AG09319 (cell line): ENCODE measurements around the gene OGDH.

ENCODE experiments used
- DNase-seq: peaks from one replicate; pipeline ENCODE4 v3.0.0-alpha.2; 2010; ENCODE audit warnings: low read depth; ENCODE audit errors: extremely low read depth
- TF ChIP-seq, protein P1 (sequence below): IDR thresholded peaks from 2 replicates; pipeline ENCODE4 v1.5.1; 2011; ENCODE audit warnings: low read depth, mild to moderate bottlenecking, inconsistent platforms, low read length, moderate library complexity

The OGDH gene

DNA sequence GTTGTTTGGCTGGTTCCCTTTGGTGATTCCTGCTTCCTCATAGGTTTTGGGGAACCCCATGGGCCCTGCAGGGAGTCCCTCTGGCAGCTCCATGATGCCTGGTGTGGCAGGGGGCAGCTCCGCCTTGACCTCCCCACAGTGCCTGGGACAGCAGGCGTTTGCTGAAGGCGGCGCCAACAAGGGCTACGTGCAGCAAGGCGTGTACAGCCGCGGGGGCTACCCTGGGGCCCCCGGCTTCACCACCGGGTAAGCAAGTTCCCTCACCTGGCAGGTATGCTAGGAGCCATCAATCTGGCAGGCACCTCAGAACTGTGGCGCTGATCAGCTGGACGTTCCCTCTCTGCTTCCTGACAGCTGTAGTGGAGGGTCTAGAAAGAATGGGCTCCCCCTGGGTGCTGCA lies 150.5 kb downstream of the OGDH start:
- TF ChIP-seq, protein P1, sequence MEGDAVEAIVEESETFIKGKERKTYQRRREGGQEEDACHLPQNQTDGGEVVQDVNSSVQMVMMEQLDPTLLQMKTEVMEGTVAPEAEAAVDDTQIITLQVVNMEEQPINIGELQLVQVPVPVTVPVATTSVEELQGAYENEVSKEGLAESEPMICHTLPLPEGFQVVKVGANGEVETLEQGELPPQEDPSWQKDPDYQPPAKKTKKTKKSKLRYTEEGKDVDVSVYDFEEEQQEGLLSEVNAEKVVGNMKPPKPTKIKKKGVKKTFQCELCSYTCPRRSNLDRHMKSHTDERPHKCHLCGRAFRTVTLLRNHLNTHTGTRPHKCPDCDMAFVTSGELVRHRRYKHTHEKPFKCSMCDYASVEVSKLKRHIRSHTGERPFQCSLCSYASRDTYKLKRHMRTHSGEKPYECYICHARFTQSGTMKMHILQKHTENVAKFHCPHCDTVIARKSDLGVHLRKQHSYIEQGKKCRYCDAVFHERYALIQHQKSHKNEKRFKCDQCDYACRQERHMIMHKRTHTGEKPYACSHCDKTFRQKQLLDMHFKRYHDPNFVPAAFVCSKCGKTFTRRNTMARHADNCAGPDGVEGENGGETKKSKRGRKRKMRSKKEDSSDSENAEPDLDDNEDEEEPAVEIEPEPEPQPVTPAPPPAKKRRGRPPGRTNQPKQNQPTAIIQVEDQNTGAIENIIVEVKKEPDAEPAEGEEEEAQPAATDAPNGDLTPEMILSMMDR, result no peak
- no peak for DNase-seq

DNA sequence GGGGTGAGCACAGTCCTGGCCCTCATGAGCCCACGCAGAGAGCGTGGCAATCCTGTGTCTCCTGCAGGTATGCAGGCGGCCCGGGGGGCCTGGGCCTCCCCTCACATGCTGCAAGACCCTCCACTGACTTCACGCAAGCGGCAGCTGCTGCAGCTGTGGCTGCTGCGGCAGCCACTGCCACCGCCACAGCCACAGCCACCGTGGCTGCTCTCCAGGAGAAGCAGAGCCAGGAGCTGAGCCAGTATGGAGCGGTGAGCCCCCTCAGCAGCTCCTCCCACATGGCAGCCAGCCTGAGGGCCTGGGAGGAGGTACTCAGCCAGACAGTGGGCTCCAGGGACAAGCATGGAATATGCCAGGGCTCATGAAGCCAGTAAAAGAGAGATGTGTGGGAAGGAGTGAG lies 150.9 kb downstream of the OGDH start:
- TF ChIP-seq, protein P1, result no peak
- no peak for DNase-seq

DNA sequence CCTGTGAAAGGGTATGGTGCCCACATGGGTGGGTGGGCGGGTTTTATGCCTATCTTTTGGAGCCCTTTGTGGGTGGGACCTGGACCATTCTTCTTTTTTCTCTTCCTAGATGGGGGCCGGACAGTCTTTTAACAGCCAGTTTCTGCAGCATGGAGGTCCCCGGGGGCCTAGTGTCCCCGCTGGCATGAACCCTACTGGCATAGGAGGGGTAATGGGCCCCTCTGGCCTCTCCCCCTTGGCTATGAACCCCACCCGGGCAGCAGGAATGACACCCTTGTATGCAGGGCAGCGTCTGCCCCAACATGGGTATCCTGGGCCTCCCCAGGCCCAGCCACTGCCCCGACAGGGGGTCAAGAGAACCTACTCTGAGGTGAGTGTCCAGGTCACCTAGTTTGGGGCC lies 151.3 kb downstream of the OGDH start:
- TF ChIP-seq, protein P1, result no peak
- DNase-seq, result no peak
